ENCODE results near the gene APOL4. TPM values are rescaled to one million over a fixed set of nuclear protein-coding genes. Genes with fewer than 3 reads are reported as not detected.
"Not testable (repeated sequence)": the region's sequence is repeated elsewhere in the genome, so short reads cannot be mapped to it uniquely, and the experiment has no call there.

Gene APOL4
- under 1 TPM; 0.42 to 0.46 TPM for total RNA-seq
- polyA plus RNA-seq = not detected

- H3K9me3 Mint-ChIP-seq = no peaks in the 10 kb centered on the region
- ChIA-PET CTCF (interaction anchor here (0.8 kb wide), 1 partner anchor 37 kb away, joined by 3 read pairs; the partner anchor contains the start of gene APOL2), POLR2A (no interaction called here)
- no peak within 1 kb of the TSS for H3K4me3 ChIP-seq (ENCODE audit: low read length)
- no peaks in the 10 kb centered on the region for H3K9me3 ChIP-seq (ENCODE audit: low read length)
- peaks cover 7 to 13% (median 9%) of the 10 kb centered on the region in 3 donors for H3K4me1 Mint-ChIP-seq
- no peak within 1 kb of the TSS for H3K4me3 Mint-ChIP-seq
- H3K27me3 ChIP-seq (ENCODE audit: insufficient read depth, low read length, poor library complexity, severe bottlenecking) = no peaks in the 10 kb centered on the region
- H3K27ac ChIP-seq (ENCODE audit: low read depth, low read length) = peak within 1 kb of the TSS; percentile 38
- DNase-seq = no peak
- peak within 1 kb of the TSS in 1 of 8 donors; percentile 87 for H3K27ac Mint-ChIP-seq
- H3K36me3 Mint-ChIP-seq = peaks cover 0 to 3% (median 0%) of the 10 kb centered on the region in 3 donors
- H3K4me1 ChIP-seq (ENCODE audit: insufficient read depth, low read length) = no peaks in the 10 kb centered on the region
- peaks cover 16 to 45% of the 10 kb centered on the region in 2 donors for H3K27me3 Mint-ChIP-seq
- no peaks in the 10 kb centered on the region for H3K36me3 ChIP-seq (ENCODE audit: insufficient read depth, low read length)
Measured at GRCh38 chr22:36201630-36202319, at the start of gene APOL4. APOL4 (minus strand) TSS chr22:36201809; CDS start chr22:36201734, 75 bp downstream.

- not testable (repeated sequence) for H3K4me3 ChIP-seq (ENCODE audit: low read length); H3K9me3 Mint-ChIP-seq; DNase-seq; H3K27ac ChIP-seq (ENCODE audit: low read depth, low read length); H3K27me3 ChIP-seq (ENCODE audit: insufficient read depth, low read length, poor library complexity, severe bottlenecking); H3K36me3 ChIP-seq (ENCODE audit: insufficient read depth, low read length); H3K27me3 Mint-ChIP-seq; H3K9me3 ChIP-seq (ENCODE audit: low read length)
- POLR2A ChIA-PET = interaction anchor here (0.7 kb wide), 1 partner anchor 225 kb away, joined by 5 read pairs; no protein-coding TSS in a partner anchor
- Mint-ChIP-seq H3K36me3 (peaks cover 0 to 13% (median 0%) of the 10 kb centered on the region in 3 donors), H3K27ac (peak overlapping the region in 3 of 8 donors; percentile 25 to 69 (median 38)), H3K4me1 (peaks cover 26 to 31% (median 27%) of the 10 kb centered on the region in 3 donors), H3K4me3 (peak overlapping the region in 2 of 7 donors; percentile 50 to 55)
- H3K4me1 ChIP-seq (ENCODE audit: insufficient read depth, low read length) = peaks cover 26% of the 10 kb centered on the region
- CTCF ChIA-PET = interaction anchor here (1.6 kb wide), 1 partner anchor 11 kb away, joined by 7 read pairs; the partner anchor contains the start of gene APOL2
Measured at GRCh38 chr22:36250292-36250960, 48.8 kb upstream of the APOL4 start.

GRCh38 chr22:36249160-36249559, 47.6 kb upstream of the APOL4 start:
- no peak overlapping the region for H3K4me3 ChIP-seq (ENCODE audit: low read length)
- CTCF ChIA-PET = interaction anchor here (1.6 kb wide), 1 partner anchor 10 kb away, joined by 7 read pairs; the partner anchor contains the start of gene APOL2
- no peaks in the 10 kb centered on the region for H3K36me3 ChIP-seq (ENCODE audit: insufficient read depth, low read length)
- peaks cover 0 to 8% (median 0%) of the 10 kb centered on the region in 3 donors for H3K36me3 Mint-ChIP-seq
- no peak overlapping the region for H3K27ac ChIP-seq (ENCODE audit: low read depth, low read length)
- peaks cover 0 to 7% of the 10 kb centered on the region in 2 donors for H3K27me3 Mint-ChIP-seq
- H3K4me1 ChIP-seq (ENCODE audit: insufficient read depth, low read length) = peaks cover 15% of the 10 kb centered on the region
- H3K9me3 Mint-ChIP-seq = no peaks in the 10 kb centered on the region
- H3K27ac Mint-ChIP-seq = no peak overlapping the region
- no peaks in the 10 kb centered on the region for H3K27me3 ChIP-seq (ENCODE audit: insufficient read depth, low read length, poor library complexity, severe bottlenecking)
- POLR2A ChIA-PET = no interaction called here
- no peak overlapping the region for H3K4me3 Mint-ChIP-seq
- H3K9me3 ChIP-seq (ENCODE audit: low read length) = no peaks in the 10 kb centered on the region
- DNase-seq = no peak
- H3K4me1 Mint-ChIP-seq = peaks cover 18% of the 10 kb centered on the region in 3 donors

GRCh38 chr22:36247955-36248354, 46.3 kb upstream of the APOL4 start:
- Histone ChIP-seq H3K27ac (ENCODE audit: low read depth, low read length) (no peak overlapping the region), H3K4me3 (ENCODE audit: low read length) (no peak overlapping the region), H3K36me3 (ENCODE audit: insufficient read depth, low read length) (no peaks in the 10 kb centered on the region), H3K27me3 (ENCODE audit: insufficient read depth, low read length, poor library complexity, severe bottlenecking) (no peaks in the 10 kb centered on the region), H3K4me1 (ENCODE audit: insufficient read depth, low read length) (peaks cover 5% of the 10 kb centered on the region), H3K9me3 (ENCODE audit: low read length) (no peaks in the 10 kb centered on the region)
- ChIA-PET POLR2A (no interaction called here), CTCF (interaction anchor here (0.9 kb wide), 1 partner anchor 10 kb away, joined by 3 read pairs; no protein-coding TSS in a partner anchor)
- H3K4me1 Mint-ChIP-seq = peaks cover 5 to 6% (median 6%) of the 10 kb centered on the region in 3 donors
- no peak for DNase-seq
- H3K36me3 Mint-ChIP-seq = peaks cover 0 to under 1% (median 0%) of the 10 kb centered on the region in 3 donors
- H3K27me3 Mint-ChIP-seq = peaks cover 0 to 7% of the 10 kb centered on the region in 2 donors
- H3K27ac Mint-ChIP-seq = no peak overlapping the region
- peaks cover 0 to 4% (median 2%) of the 10 kb centered on the region in 5 donors for H3K9me3 Mint-ChIP-seq
- peak overlapping the region in 1 of 7 donors; percentile 36 for H3K4me3 Mint-ChIP-seq

- H3K36me3 ChIP-seq (ENCODE audit: insufficient read depth, low read length) = no peaks in the 10 kb centered on the region
- Mint-ChIP-seq H3K9me3 (peaks cover 2 to 10% (median 8%) of the 10 kb centered on the region in 5 donors), H3K36me3 (peaks cover 0 to 8% (median 0%) of the 10 kb centered on the region in 3 donors), H3K27ac (no peak overlapping the region), H3K4me3 (no peak overlapping the region), H3K4me1 (no peaks in the 10 kb centered on the region), H3K27me3 (peaks cover 0 to 7% of the 10 kb centered on the region in 2 donors)
- no peaks in the 10 kb centered on the region for H3K4me1 ChIP-seq (ENCODE audit: insufficient read depth, low read length)
- no peaks in the 10 kb centered on the region for H3K9me3 ChIP-seq (ENCODE audit: low read length)
- no peak overlapping the region for H3K4me3 ChIP-seq (ENCODE audit: low read length)
- no peak for DNase-seq
- no peak overlapping the region for H3K27ac ChIP-seq (ENCODE audit: low read depth, low read length)
- POLR2A ChIA-PET = no interaction called here
- H3K27me3 ChIP-seq (ENCODE audit: insufficient read depth, low read length, poor library complexity, severe bottlenecking) = no peaks in the 10 kb centered on the region
- CTCF ChIA-PET = no interaction called here
Measured at GRCh38 chr22:36246718-36247117, 45.1 kb upstream of the APOL4 start.

GRCh38 chr22:36245805-36246356, 44.3 kb upstream of the APOL4 start:
- no peaks in the 10 kb centered on the region for H3K9me3 ChIP-seq (ENCODE audit: low read length)
- H3K27ac ChIP-seq (ENCODE audit: low read depth, low read length) = no peak overlapping the region
- no peaks in the 10 kb centered on the region for H3K4me1 ChIP-seq (ENCODE audit: insufficient read depth, low read length)
- H3K27ac Mint-ChIP-seq = no peak overlapping the region
- H3K27me3 Mint-ChIP-seq = peaks cover 0 to 7% of the 10 kb centered on the region in 2 donors
- peaks cover 2 to 10% (median 8%) of the 10 kb centered on the region in 5 donors for H3K9me3 Mint-ChIP-seq
- ChIA-PET CTCF (no interaction called here), POLR2A (no interaction called here)
- no peak for DNase-seq
- no peak overlapping the region for H3K4me3 Mint-ChIP-seq
- no peaks in the 10 kb centered on the region for H3K36me3 ChIP-seq (ENCODE audit: insufficient read depth, low read length)
- no peak overlapping the region for H3K4me3 ChIP-seq (ENCODE audit: low read length)
- peaks cover 0 to 8% (median 0%) of the 10 kb centered on the region in 3 donors for H3K36me3 Mint-ChIP-seq
- no peaks in the 10 kb centered on the region for H3K27me3 ChIP-seq (ENCODE audit: insufficient read depth, low read length, poor library complexity, severe bottlenecking)
- H3K4me1 Mint-ChIP-seq = no peaks in the 10 kb centered on the region

- H3K27me3 ChIP-seq (ENCODE audit: insufficient read depth, low read length, poor library complexity, severe bottlenecking) = no peaks in the 10 kb centered on the region
- Mint-ChIP-seq H3K4me3 (no peak overlapping the region), H3K27ac (peak overlapping the region in 1 of 8 donors; percentile 61), H3K4me1 (peaks cover 3 to 7% (median 4%) of the 10 kb centered on the region in 3 donors), H3K36me3 (peaks cover 0 to 8% (median 0%) of the 10 kb centered on the region in 3 donors), H3K27me3 (peaks cover 0 to 7% of the 10 kb centered on the region in 2 donors), H3K9me3 (peaks cover 2 to 10% (median 8%) of the 10 kb centered on the region in 5 donors)
- H3K9me3 ChIP-seq (ENCODE audit: low read length) = no peaks in the 10 kb centered on the region
- no peak overlapping the region for H3K27ac ChIP-seq (ENCODE audit: low read depth, low read length)
- ChIA-PET CTCF (no interaction called here), POLR2A (no interaction called here)
- H3K36me3 ChIP-seq (ENCODE audit: insufficient read depth, low read length) = no peaks in the 10 kb centered on the region
- peaks cover 4% of the 10 kb centered on the region for H3K4me1 ChIP-seq (ENCODE audit: insufficient read depth, low read length)
- no peak overlapping the region for H3K4me3 ChIP-seq (ENCODE audit: low read length)
- DNase-seq = no peak
Measured at GRCh38 chr22:36244522-36245391, 43.1 kb upstream of the APOL4 start.

Measured in CD8-positive, alpha-beta memory T cell (primary cell).